ENCODE measurements around the gene TMEM131. TPM values are rescaled to one million over a fixed set of nuclear protein-coding genes. Genes with fewer than 3 reads are reported as not detected.

TMEM131 gene
- total and polyA plus RNA-seq, 7 donors = 4.8 to 37.5 (median 24.3) TPM

GRCh38 chr2:98032086-98032485 lies 36.3 kb upstream of the TMEM131 start:
- no peaks in the 10 kb centered on the region for H3K27me3 ChIP-seq
- TF ChIP-seq CTCF (IDR thresholded peaks at IDR 0.05) (no peak), EP300 (IDR thresholded peaks at IDR 0.05) (no peak), POLR2A (IDR thresholded peaks at IDR 0.05) (no peak), POLR2AphosphoS5 (IDR thresholded peaks at IDR 0.05) (no peak)
- no peaks in the 10 kb centered on the region for H3K36me3 ChIP-seq
- H3K4me3 ChIP-seq = no peak overlapping the region
- no peaks in the 10 kb centered on the region for H3K9me3 ChIP-seq
- DNase-seq = no peak
- 95 to 96% methylated on average over 2 of the region's 2 CpGs for WGBS, 2 donors
- H3K27ac ChIP-seq = no peak overlapping the region
- H3K4me1 ChIP-seq = peaks cover 0 to 14% (median 10%) of the 10 kb centered on the region in 4 donors
- intact Hi-C loops (cut with DNase I) = no loop called here

GRCh38 chr2:98029718-98030222 lies 34.0 kb upstream of the TMEM131 start:
- Histone ChIP-seq H3K4me3 (no peak overlapping the region), H3K27me3 (no peaks in the 10 kb centered on the region), H3K4me1 (peaks cover 0 to 12% (median 0%) of the 10 kb centered on the region in 4 donors), H3K9me3 (no peaks in the 10 kb centered on the region), H3K36me3 (no peaks in the 10 kb centered on the region), H3K27ac (no peak overlapping the region)
- 88 to 93% methylated on average over 6 of the region's 6 CpGs for WGBS, 2 donors
- TF ChIP-seq POLR2AphosphoS5 (IDR thresholded peaks at IDR 0.05) = no peak
- no peak for TF ChIP-seq EP300 (IDR thresholded peaks at IDR 0.05)
- TF ChIP-seq CTCF (IDR thresholded peaks at IDR 0.05) = no peak
- no peak for TF ChIP-seq POLR2A (IDR thresholded peaks at IDR 0.05)
- DNase-seq = no peak
- intact Hi-C loops (cut with DNase I) = no loop called here

GRCh38 chr2:98028931-98029717 lies 33.4 kb upstream of the TMEM131 start:
- no peak for DNase-seq
- Histone ChIP-seq H3K27me3 (no peaks in the 10 kb centered on the region), H3K4me1 (peaks cover 0 to 12% (median 0%) of the 10 kb centered on the region in 4 donors), H3K36me3 (no peaks in the 10 kb centered on the region), H3K27ac (no peak overlapping the region), H3K4me3 (no peak overlapping the region), H3K9me3 (no peaks in the 10 kb centered on the region)
- intact Hi-C loops (cut with DNase I) = no loop called here
- WGBS, 2 donors = 59 to 90% methylated on average over 12 of the region's 12 CpGs
- no peak for TF ChIP-seq POLR2AphosphoS5 (IDR thresholded peaks at IDR 0.05)
- no peak for TF ChIP-seq EP300 (IDR thresholded peaks at IDR 0.05)
- no peak for TF ChIP-seq CTCF (IDR thresholded peaks at IDR 0.05)
- no peak for TF ChIP-seq POLR2A (IDR thresholded peaks at IDR 0.05)

GRCh38 chr2:98028101-98028561 lies 32.4 kb upstream of the TMEM131 start:
- no peaks in the 10 kb centered on the region for H3K36me3 ChIP-seq
- no peak for DNase-seq
- H3K27me3 ChIP-seq = no peaks in the 10 kb centered on the region
- WGBS, 2 donors = 88 to 93% methylated on average over 4 of the region's 4 CpGs
- intact Hi-C loops (cut with DNase I) = no loop called here
- TF ChIP-seq POLR2AphosphoS5 (IDR thresholded peaks at IDR 0.05) (no peak), EP300 (IDR thresholded peaks at IDR 0.05) (no peak), POLR2A (IDR thresholded peaks at IDR 0.05) (no peak), CTCF (IDR thresholded peaks at IDR 0.05) (no peak)
- H3K4me3 ChIP-seq = no peak overlapping the region
- H3K27ac ChIP-seq = no peak overlapping the region
- no peaks in the 10 kb centered on the region for H3K9me3 ChIP-seq
- H3K4me1 ChIP-seq = peaks cover 0 to 12% (median 0%) of the 10 kb centered on the region in 4 donors

Measured in sigmoid colon (tissue), 7 donors.